HepG2 (cell line): ENCODE measurements around the gene TYW1. TPM values are rescaled to one million over a fixed set of nuclear protein-coding genes. Genes with fewer than 3 reads are reported as not detected.
A peak's percentile ranks its signal among the peaks of the same experiment; 100 is the strongest.
"Not testable (repeated sequence)": the region's sequence is repeated elsewhere in the genome, so short reads cannot be mapped to it uniquely, and the experiment has no call there.

Experiments
- ATAC-seq: fragments of 200-7000 bp; cut with Tn5 transposase; 3 replicates; pipeline ENCODE4 v1.9.1; 2020; ENCODE audit warnings: mild to moderate bottlenecking, moderate library complexity
- BruUV-seq: library from RNA; stranded (reverse); fragments of 400-500 nt; replicated peaks from 2 replicates; lab custom pipeline; 2021; lab: Mats Ljungman, UMichigan
- CTCF ChIA-PET: fragments of 300-600 bp; formaldehyde crosslinking; extraction: SDS; loops from one replicate; lab custom pipeline; 2021; ENCODE audit warnings: low total read pairs, inconsistent platforms, low intra/inter-chr PET ratio; lab: Yijun Ruan, JAX
- POLR2A ChIA-PET: fragments of 350-600 bp; sonication (Branson Sonifier 250); formaldehyde crosslinking; loops from one replicate; lab custom pipeline; 2020; ENCODE audit warnings: antibody characterized with exemption, inconsistent platforms; lab: Yijun Ruan, JAX
- DNase-seq: peaks from one replicate; pipeline ENCODE4 v3.0.0-alpha.2; 2015; ENCODE audit warnings: low spot score
- FAIRE-seq: peaks from 3 replicates; lab custom pipeline; 2011; peaks lifted over from hg19 to GRCh38; lab: Jason Lieb, UNC
- H2AFZ ChIP-seq: one replicate; pipeline ENCODE4 v1.6.1; 2011; ENCODE audit warnings: low read length, inconsistent platforms
- H3K27ac ChIP-seq: fragments of 300-600 bp; 3 replicates; pipeline ENCODE4 v1.8.0; 2011; ENCODE audit warnings: mixed run types, mild to moderate bottlenecking, mixed read lengths, low read length, inconsistent platforms; ENCODE audit not compliant: insufficient read depth; ENCODE audit errors: extremely low read length
- H3K27me3 ChIP-seq, 2 experiments: fragments of 200-600 bp in 1 of 2; 2 replicates in 1 of 2; 3 replicates in 1 of 2; pipeline versions ENCODE4 v1.6.0 to v1.8.0; 2011; ENCODE audit warnings: low read length in 2 of 2, mild to moderate bottlenecking in 2 of 2, moderate library complexity in 2 of 2, inconsistent platforms in 1 of 2; ENCODE audit not compliant: insufficient read depth in 2 of 2, control insufficient read depth in 1 of 2
- H3K36me3 ChIP-seq, 2 experiments: fragments of 200-600 bp in 1 of 2; replicated peaks in 1 of 2; 2 replicates in 1 of 2; 3 replicates in 1 of 2; pipeline versions ENCODE4 v1.5.1 to v1.8.0; 2011; ENCODE audit warnings: low read length in 2 of 2, inconsistent platforms in 1 of 2; ENCODE audit not compliant: insufficient read depth in 2 of 2, control insufficient read depth in 1 of 2
- H3K4me1 ChIP-seq: 2 replicates; pipeline ENCODE4 v1.5.1; 2012; ENCODE audit warnings: low read length, inconsistent platforms; ENCODE audit not compliant: insufficient read depth
- H3K4me2 ChIP-seq: 2 replicates; pipeline ENCODE4 v1.6.0; 2011; ENCODE audit warnings: low read depth, low read length, inconsistent platforms
- H3K4me3 ChIP-seq, 3 experiments: fragments of 200-600 bp in 1 of 3; sonication (generic), shearing (Covaris generic) in 1 of 3; replicated peaks in 1 of 3; 2 replicates each; pipeline ENCODE4 v1.5.1; 2011 to 2016; ENCODE audit warnings: low read length in 3 of 3, inconsistent platforms in 2 of 3, low read depth in 2 of 3, mild to moderate bottlenecking in 2 of 3, control low read depth in 1 of 3, mixed read lengths in 1 of 3; ENCODE audit not compliant: insufficient read depth in 1 of 3
- H3K79me2 ChIP-seq: one replicate; pipeline ENCODE4 v1.6.1; 2011; ENCODE audit warnings: low read length, inconsistent platforms; ENCODE audit not compliant: insufficient read depth
- H3K9ac ChIP-seq: 2 replicates; pipeline ENCODE4 v1.6.0; 2011; ENCODE audit warnings: mild to moderate bottlenecking, low read depth, low read length, inconsistent platforms; ENCODE audit not compliant: insufficient read depth
- H3K9me3 ChIP-seq: 2 replicates; pipeline ENCODE4 v1.5.1; 2012; ENCODE audit warnings: mild to moderate bottlenecking, low read length
- H4K20me1 ChIP-seq: 2 replicates; pipeline ENCODE4 v1.6.0; 2011; ENCODE audit warnings: inconsistent platforms, mild to moderate bottlenecking, low read length, moderate library complexity; ENCODE audit not compliant: insufficient read depth
- HDAC1 ChIP-seq: sonication (generic); formaldehyde crosslinking; IDR thresholded peaks from 2 replicates; pipeline ENCODE4 v1.5.1; 2020; ENCODE audit warnings: mild to moderate bottlenecking, missing genetic modification reagents
- MAFK ChIP-seq, 2 experiments: IDR thresholded peaks in 1 of 2; conservative IDR thresholded peaks in 1 of 2; 2 replicates each; pipeline ENCODE4 v1.6.1; 2011; ENCODE audit warnings: improper control_type of control experiment in 2 of 2, low read length in 2 of 2
- WGBS: methylation state at CpG from one replicate; pipeline ENCODE4 v1.1.6; 2017; ENCODE audit warnings: low lambda C conversion rate; 5-methylcytosine and 5-hydroxymethylcytosine counted together
- in situ Hi-C: cut with HindIII; loops from 2 replicates; pipeline ENCODE4 v1.10.0; 2017; ENCODE audit warnings: low pct_unique_long_range_greater_than_20kb; ENCODE audit not compliant: extremely low pct_ligation_motif_present
- intact Hi-C: fragments of 100-400 bp; cut with micrococcal nuclease; formaldehyde crosslinking; loops from one replicate; pipeline ENCODE4 v1.10.0; 2022; ENCODE audit not compliant: unreplicated experiment
- polyA plus RNA-seq, 8 experiments: library from polyadenylated mRNA; depleted of rRNA in 3 of 8; stranded (reverse) in 7 of 8; unstranded in 1 of 8; fragments of >200 nt; fragmentation: Illumina TruSeq in 4 of 8; extraction: Trizol in 4 of 8; gene quantifications; 2 replicates each; pipeline versions ENCODE4 v1.2.1 to v1.2.3, GENCODE V29; 2011 to 2016; ENCODE audit warnings: low read depth in 4 of 8, missing spikeins in 1 of 8, mixed read lengths in 1 of 8; ENCODE audit not compliant: insufficient read depth in 1 of 8
- total RNA-seq, 5 experiments: library from RNA; depleted of rRNA; stranded (reverse); fragments of >200 nt; fragmentation: Illumina TruSeq; extraction: Trizol; gene quantifications; 2 replicates each; pipeline ENCODE4 v1.2.3, GENCODE V29; 2016; ENCODE audit warnings: low read depth in 1 of 5
- TF ChIP-seq, protein P1 (sequence below): sonication (generic); formaldehyde crosslinking; IDR thresholded peaks from 2 replicates; pipeline ENCODE4 v1.5.1; 2020; ENCODE audit warnings: missing genetic modification reagents, mild to moderate bottlenecking, borderline replicate concordance

TYW1 gene
- total and polyA plus RNA-seq, 2 of the 13 experiments (the other 11 are each of a cell fraction or from before 2014, with no cell fraction given) = 8.6 to 17.6 TPM

DNA sequence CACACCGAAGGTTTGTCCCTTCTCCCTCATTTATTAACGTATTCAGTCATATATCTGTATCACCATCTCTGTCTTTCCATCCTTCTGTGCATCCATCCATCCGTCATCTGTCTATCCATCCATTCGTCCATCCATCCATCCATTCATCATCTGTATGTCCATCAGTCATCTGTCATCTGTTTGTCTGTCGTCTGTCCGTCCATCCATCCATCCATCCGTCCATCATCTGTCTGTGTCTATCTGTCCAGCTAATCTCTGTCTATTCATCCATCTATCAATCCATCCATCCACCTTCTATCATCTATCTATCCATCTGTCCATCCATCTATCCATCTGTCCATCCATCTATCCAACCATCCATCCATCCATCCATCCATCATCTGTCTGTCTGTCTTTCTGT is 213.9 kb downstream of the TYW1 start (continued):
- TF ChIP-seq, protein P1, sequence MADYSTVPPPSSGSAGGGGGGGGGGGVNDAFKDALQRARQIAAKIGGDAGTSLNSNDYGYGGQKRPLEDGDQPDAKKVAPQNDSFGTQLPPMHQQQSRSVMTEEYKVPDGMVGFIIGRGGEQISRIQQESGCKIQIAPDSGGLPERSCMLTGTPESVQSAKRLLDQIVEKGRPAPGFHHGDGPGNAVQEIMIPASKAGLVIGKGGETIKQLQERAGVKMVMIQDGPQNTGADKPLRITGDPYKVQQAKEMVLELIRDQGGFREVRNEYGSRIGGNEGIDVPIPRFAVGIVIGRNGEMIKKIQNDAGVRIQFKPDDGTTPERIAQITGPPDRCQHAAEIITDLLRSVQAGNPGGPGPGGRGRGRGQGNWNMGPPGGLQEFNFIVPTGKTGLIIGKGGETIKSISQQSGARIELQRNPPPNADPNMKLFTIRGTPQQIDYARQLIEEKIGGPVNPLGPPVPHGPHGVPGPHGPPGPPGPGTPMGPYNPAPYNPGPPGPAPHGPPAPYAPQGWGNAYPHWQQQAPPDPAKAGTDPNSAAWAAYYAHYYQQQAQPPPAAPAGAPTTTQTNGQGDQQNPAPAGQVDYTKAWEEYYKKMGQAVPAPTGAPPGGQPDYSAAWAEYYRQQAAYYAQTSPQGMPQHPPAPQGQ = no peak
- no peak for TF ChIP-seq HDAC1 (CRISPR knock-in tag)
- TF ChIP-seq, all 625 proteins: peak for 0

GRCh38 chr7:67211650-67212330 is 215.2 kb downstream of the TYW1 start:
- POLR2A ChIA-PET, H2AFZ ChIP-seq, in situ Hi-C loops, CTCF ChIA-PET, H3K9me3 ChIP-seq, intact Hi-C loops, H3K79me2 ChIP-seq, H3K36me3 ChIP-seq, DNase-seq, H3K4me3 ChIP-seq, H4K20me1 ChIP-seq, H3K4me1 ChIP-seq, H3K4me2 ChIP-seq, H3K27ac ChIP-seq, BruUV-seq, ATAC-seq, H3K27me3 ChIP-seq, H3K9ac ChIP-seq: not testable (repeated sequence)
- peak in 1 of 2 experiments; percentile 20; a peak in 1 of 4 replicates for TF ChIP-seq MAFK (conservative IDR thresholded peaks at IDR 0.05 in 1 of 2, IDR thresholded peaks at IDR 0.05 in 1 of 2; ENCODE audit: low read length in 2 of 2)
- peak; percentile 4 for FAIRE-seq
- 95% methylated on average over 10 of the region's 10 CpGs for WGBS

- H3K4me2 ChIP-seq, FAIRE-seq, H3K27me3 ChIP-seq, H4K20me1 ChIP-seq, in situ Hi-C loops, BruUV-seq, CTCF ChIA-PET, H3K4me3 ChIP-seq, H3K9ac ChIP-seq, DNase-seq, H2AFZ ChIP-seq, H3K79me2 ChIP-seq, H3K9me3 ChIP-seq, H3K27ac ChIP-seq, H3K36me3 ChIP-seq, POLR2A ChIA-PET, ATAC-seq, intact Hi-C loops, H3K4me1 ChIP-seq: not testable (repeated sequence)
- 98% methylated on average over 7 of the region's 7 CpGs for WGBS
Measured at GRCh38 chr7:67213038-67213437, 216.4 kb downstream of the TYW1 start.
